ENCODE results near the gene WEE1.

- TF ChIP-seq EZH2 (IDR thresholded peaks at IDR 0.05; ENCODE audit: borderline replicate concordance, low read depth, low read length, severe bottlenecking) = no peak
- TF ChIP-seq CTCF (IDR thresholded peaks at IDR 0.05; ENCODE audit: extremely low read depth in 1 of 2, insufficient read depth in 1 of 2, low read depth in 1 of 2, low read length in 2 of 2) = no peak
- TF ChIP-seq JUN (IDR thresholded peaks at IDR 0.05; ENCODE audit: borderline replicate concordance, insufficient read depth, insufficient read length, low read depth) = no peak
Measured at GRCh38 chr11:9563196-9563730, 10.2 kb upstream of the WEE1 start.
